Effector memory CD8-positive, alpha-beta T cell (primary cell): Measurements from ENCODE around the gene ASPDH.

Experiments used
- ATAC-seq: fragments of 150-1000 bp; cut with Tn5 transposase; replicated peaks from 2 replicates; pipeline ENCODE4 v1.10.0; 2021; ENCODE audit warnings: mild to moderate bottlenecking, moderate library complexity
- DNase-seq, 3 experiments: peaks; one replicate each; pipeline ENCODE4 v3.0.0; 2021
- H3K27ac Mint-ChIP-seq, 2 donors: one replicate each; pipeline ENCODE4 v1.8.0; 2022; ENCODE audit warnings: mild to moderate bottlenecking in 2 of 2, mixed read lengths in 2 of 2, moderate library complexity in 2 of 2
- H3K27me3 Mint-ChIP-seq, 2 donors: one replicate each; pipeline ENCODE4 v1.8.0; 2022; ENCODE audit warnings: mixed read lengths in 2 of 2
- H3K36me3 Mint-ChIP-seq: one replicate; pipeline ENCODE4 v1.8.0; 2022; ENCODE audit warnings: mild to moderate bottlenecking, moderate library complexity, mixed read lengths; ENCODE audit not compliant: insufficient read depth
- H3K4me1 Mint-ChIP-seq, 2 donors: one replicate each; pipeline ENCODE4 v1.8.0; 2022; ENCODE audit warnings: low read depth in 2 of 2, mixed read lengths in 2 of 2
- H3K4me3 Mint-ChIP-seq, 2 donors: one replicate each; pipeline ENCODE4 v1.8.0; 2022; ENCODE audit warnings: mild to moderate bottlenecking in 2 of 2, mixed read lengths in 2 of 2, moderate library complexity in 2 of 2
- H3K9me3 Mint-ChIP-seq, 2 donors: one replicate each; pipeline ENCODE4 v1.8.0; 2022; ENCODE audit warnings: mixed read lengths in 2 of 2

ASPDH gene

GRCh38 chr19:50492303-50493052 is 21.2 kb downstream of the ASPDH start:
- Mint-ChIP-seq H3K27ac (peak overlapping the region; percentile 1 to 80), H3K36me3 (peaks cover 11% of the 10 kb centered on the region), H3K27me3 (no peaks in the 10 kb centered on the region), H3K4me3 (peak overlapping the region in 1 of 2 donors; percentile 25), H3K4me1 (peaks cover 17 to 36% of the 10 kb centered on the region in 2 donors), H3K9me3 (no peaks in the 10 kb centered on the region)
- no peak for DNase-seq
- ATAC-seq, result peak; percentile 69

DNA sequence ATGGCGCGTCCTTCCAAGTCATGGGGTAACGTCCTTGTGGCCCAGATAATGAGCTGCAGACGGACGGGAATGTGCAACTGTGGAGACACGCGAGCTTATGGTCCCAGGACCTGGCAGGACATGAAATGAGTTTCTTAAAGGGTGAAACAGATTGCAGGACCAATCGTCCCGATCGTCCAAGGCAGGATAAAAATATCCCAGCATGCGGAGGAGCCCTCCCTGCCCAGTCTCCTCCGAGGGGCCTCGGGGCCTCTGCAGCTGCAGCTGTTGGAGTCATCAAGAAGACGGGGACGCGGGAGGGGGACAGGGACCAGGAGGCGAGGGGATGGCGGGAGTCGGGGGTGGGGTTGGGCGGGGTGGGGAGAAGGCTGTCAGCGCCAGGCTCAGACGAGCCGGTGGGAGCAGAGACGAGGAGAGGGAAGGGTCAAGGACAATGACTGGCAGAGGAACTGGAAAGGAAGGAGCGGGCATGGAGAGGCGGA is 22.7 kb downstream of the ASPDH start:
- no peaks in the 10 kb centered on the region for H3K9me3 Mint-ChIP-seq
- peaks cover 17 to 36% of the 10 kb centered on the region in 2 donors for H3K4me1 Mint-ChIP-seq
- H3K27ac Mint-ChIP-seq, result peak overlapping the region in 1 of 2 donors; percentile 80
- H3K27me3 Mint-ChIP-seq, result no peaks in the 10 kb centered on the region
- H3K36me3 Mint-ChIP-seq, result peaks cover 15% of the 10 kb centered on the region
- no peak for DNase-seq
- peak overlapping the region in 1 of 2 donors; percentile 26 for H3K4me3 Mint-ChIP-seq
- ATAC-seq, result no peak

- Mint-ChIP-seq H3K36me3 (peaks cover 18% of the 10 kb centered on the region), H3K27ac (peak overlapping the region in 1 of 2 donors; percentile 80), H3K27me3 (no peaks in the 10 kb centered on the region), H3K4me1 (peaks cover 17 to 36% of the 10 kb centered on the region in 2 donors), H3K4me3 (peak overlapping the region in 1 of 2 donors; percentile 26), H3K9me3 (no peaks in the 10 kb centered on the region)
- no peak for DNase-seq
- no peak for ATAC-seq
Measured at GRCh38 chr19:50490411-50490811, 23.3 kb downstream of the ASPDH start.

DNA sequence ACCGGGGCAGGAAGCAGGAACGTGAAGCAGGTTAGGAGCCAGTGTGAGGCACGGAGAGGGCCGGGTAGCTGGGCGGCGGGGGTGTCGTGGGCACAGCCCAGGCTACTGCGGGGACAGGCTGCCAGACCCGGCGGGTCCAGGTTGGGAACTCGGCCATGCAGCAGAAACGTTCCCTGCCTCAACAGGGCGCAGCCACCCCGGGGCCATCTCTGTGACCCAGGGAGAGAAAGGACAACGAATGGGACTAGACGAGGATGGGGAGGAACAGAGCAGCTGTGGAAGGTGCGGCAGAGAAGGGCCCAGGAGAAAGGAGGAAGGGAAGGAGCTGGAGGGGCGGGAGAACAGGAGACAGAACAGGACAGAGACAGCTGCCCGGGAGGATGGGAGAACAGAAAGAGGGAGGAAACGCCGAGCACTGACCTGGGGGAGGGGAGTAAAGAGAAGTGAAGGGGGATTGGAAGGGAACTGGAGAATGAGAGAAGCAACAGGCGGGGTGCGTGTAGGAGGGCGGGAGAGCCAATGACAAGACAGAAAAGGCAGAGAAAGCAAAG is 24.2 kb downstream of the ASPDH start:
- Mint-ChIP-seq H3K27ac (peak overlapping the region in 1 of 2 donors; percentile 39), H3K27me3 (no peaks in the 10 kb centered on the region), H3K4me3 (no peak overlapping the region), H3K4me1 (peaks cover 17 to 36% of the 10 kb centered on the region in 2 donors), H3K9me3 (no peaks in the 10 kb centered on the region), H3K36me3 (peaks cover 18% of the 10 kb centered on the region)
- no peak for ATAC-seq
- no peak for DNase-seq

DNA sequence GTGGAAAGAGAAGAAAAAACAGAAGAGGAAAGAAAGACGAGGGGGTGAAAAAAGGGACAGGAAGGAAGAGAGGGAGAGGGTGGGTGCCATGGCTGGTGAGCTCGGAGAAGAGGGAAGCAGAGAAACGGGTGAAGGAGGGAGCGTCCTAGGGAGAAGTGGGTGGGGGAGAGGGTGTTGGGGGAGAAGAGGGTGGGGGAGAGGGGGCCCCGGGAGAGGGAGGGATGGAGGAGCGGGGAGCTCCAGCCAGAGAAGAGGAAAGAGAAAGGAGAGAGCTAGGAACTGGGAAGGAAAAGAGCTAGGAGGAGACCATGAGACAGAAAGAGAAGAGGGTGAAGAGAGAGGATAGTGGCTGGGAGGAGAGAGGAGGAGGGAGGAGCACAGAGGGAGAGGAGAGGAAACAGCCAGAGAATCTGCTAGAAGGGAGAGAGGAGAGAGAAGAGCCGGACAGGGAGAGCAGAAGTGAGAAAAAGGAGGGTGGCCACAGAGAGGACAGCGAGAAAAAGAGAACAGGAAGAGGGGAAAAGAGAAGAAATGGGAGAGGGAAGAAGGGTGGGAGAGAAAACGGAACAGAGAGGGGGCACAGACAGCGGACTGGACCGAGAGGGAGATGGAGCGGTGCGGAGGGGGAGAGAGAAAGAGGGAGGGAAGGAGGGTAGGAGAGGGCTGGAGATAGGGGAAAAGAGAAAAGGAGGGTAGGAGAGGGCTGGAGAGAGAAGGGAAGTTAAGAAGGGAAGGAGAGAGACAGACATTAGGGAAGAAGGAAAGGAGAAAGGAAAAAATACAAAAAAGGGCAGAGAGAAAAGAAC is 25.1 kb downstream of the ASPDH start:
- H3K36me3 Mint-ChIP-seq, result peaks cover 28% of the 10 kb centered on the region
- H3K4me1 Mint-ChIP-seq, result peaks cover 17 to 36% of the 10 kb centered on the region in 2 donors
- ATAC-seq (no peak), DNase-seq (no peak)
- H3K4me3 Mint-ChIP-seq, result no peak overlapping the region
- no peaks in the 10 kb centered on the region for H3K27me3 Mint-ChIP-seq
- H3K9me3 Mint-ChIP-seq, result no peaks in the 10 kb centered on the region
- peak overlapping the region; percentile 4 to 39 for H3K27ac Mint-ChIP-seq

DNA sequence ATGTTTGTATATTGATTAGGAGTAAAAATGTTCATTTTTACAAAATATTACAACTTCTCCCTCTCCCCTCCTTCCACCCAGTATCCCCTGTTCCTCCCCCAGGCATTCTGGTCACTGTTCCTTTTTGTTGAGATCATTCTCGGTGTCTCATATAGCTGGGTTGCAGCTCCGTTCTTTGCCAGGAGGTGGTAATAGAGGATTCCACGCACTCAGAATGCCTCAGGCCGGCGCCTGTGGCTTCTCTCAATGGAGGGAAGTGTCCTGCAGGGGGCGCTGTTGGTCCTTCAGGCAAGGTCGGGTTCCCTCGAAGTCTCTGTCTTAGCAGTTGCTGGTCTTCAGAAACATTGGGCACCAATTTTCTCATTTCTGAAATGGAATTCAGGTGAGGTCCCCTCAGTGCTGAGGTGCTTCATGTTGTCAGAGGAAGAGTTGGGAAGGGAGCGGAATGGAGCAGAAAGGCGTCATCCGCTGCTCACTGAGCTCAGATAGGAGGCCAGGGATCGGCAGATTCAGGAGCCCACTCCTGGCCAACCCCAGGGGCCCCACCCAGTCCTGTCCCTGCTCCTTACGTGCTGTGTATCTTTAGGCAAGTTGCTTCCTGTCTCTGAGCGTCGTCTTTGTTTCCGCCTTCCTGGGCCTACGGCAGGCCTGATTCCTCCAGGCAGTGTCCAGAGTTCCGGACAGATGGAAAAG is 26.7 kb downstream of the ASPDH start:
- Mint-ChIP-seq H3K27ac (peak overlapping the region; percentile 27 to 31), H3K9me3 (no peaks in the 10 kb centered on the region), H3K4me3 (no peak overlapping the region), H3K4me1 (peaks cover 16 to 31% of the 10 kb centered on the region in 2 donors), H3K36me3 (peaks cover 37% of the 10 kb centered on the region), H3K27me3 (no peaks in the 10 kb centered on the region)
- no peak for ATAC-seq
- DNase-seq, result peak; percentile 31 to 41 (median 41)

GRCh38 chr19:50485284-50485955 is 28.3 kb downstream of the ASPDH start:
- no peaks in the 10 kb centered on the region for H3K9me3 Mint-ChIP-seq
- no peaks in the 10 kb centered on the region for H3K27me3 Mint-ChIP-seq
- H3K27ac Mint-ChIP-seq, result peak overlapping the region in 1 of 2 donors; percentile 80
- no peak overlapping the region for H3K4me3 Mint-ChIP-seq
- H3K36me3 Mint-ChIP-seq, result peaks cover 47% of the 10 kb centered on the region
- DNase-seq (no peak), ATAC-seq (no peak)
- peaks cover 9 to 18% of the 10 kb centered on the region in 2 donors for H3K4me1 Mint-ChIP-seq

DNA sequence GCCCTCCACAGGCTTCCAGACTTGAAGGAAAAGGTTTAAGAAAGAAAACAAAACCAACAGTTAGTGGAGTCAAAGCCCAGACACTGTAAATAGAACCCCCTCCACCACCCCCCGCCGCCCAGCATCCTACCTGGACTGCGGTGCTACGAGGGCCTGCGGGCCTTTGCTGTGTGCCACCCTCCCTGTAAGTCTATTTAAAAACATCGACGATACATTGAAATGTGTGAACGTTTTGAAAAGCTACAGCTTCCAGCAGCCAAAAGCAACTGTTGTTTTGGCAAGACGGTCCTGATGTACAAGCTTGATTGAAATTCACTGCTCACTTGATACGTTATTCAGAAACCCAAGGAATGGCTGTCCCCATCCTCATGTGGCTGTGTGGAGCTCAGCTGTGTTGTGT is 30.8 kb downstream of the ASPDH start:
- H3K4me1 Mint-ChIP-seq, result peaks cover 5 to 12% of the 10 kb centered on the region in 2 donors
- H3K4me3 Mint-ChIP-seq, result no peak overlapping the region
- H3K27me3 Mint-ChIP-seq, result no peaks in the 10 kb centered on the region
- DNase-seq (no peak), ATAC-seq (no peak)
- H3K27ac Mint-ChIP-seq, result no peak overlapping the region
- no peaks in the 10 kb centered on the region for H3K9me3 Mint-ChIP-seq
- peaks cover 49% of the 10 kb centered on the region for H3K36me3 Mint-ChIP-seq

- no peak for ATAC-seq
- peaks cover 10 to 16% of the 10 kb centered on the region in 2 donors for H3K4me1 Mint-ChIP-seq
- H3K9me3 Mint-ChIP-seq, result no peaks in the 10 kb centered on the region
- H3K27me3 Mint-ChIP-seq, result no peaks in the 10 kb centered on the region
- H3K27ac Mint-ChIP-seq, result no peak overlapping the region
- no peak for DNase-seq
- H3K36me3 Mint-ChIP-seq, result peaks cover 48% of the 10 kb centered on the region
- no peak overlapping the region for H3K4me3 Mint-ChIP-seq
Measured at GRCh38 chr19:50482271-50482855, 31.4 kb downstream of the ASPDH start.

DNA sequence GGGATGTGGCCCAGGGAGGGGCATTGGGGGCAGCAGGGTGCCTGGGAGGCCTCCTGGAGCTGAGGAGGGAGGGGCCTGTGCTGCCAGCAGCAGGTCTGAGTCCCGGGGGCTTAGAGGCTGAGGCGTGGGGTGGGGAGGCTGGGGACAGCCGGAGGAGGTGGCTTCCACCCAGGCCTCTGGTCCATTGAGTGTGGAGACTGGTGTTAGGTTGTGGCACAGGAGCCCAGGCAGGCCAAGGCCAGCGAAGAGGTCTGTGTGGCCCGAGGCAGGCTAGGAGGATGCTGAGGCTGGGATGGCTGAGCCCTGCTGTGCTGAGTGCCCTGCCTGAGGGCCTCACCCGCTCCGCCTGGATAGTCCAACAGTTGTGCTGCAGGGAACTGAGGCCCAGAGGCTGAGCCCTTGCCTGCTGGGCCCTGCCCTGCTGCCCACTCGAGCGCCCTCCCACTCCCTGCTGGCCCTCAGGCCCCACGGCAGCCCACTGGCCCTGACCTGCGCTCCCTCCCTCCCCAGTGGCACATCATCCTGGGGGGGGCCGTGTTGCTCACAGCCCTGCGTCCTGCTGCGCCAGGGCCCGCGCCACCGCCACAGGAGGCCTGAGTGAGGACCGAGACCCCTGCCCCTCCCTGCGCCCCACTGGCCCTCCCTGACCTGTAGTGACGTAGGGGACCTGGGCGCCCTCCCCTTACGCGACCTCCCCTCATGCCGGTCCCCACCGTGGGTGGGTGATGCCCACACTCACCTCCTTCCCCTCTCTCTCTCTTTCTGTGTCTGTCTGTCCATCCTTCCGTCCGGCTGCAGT is 32.2 kb downstream of the ASPDH start:
- no peak for DNase-seq
- peaks cover 15 to 22% of the 10 kb centered on the region in 2 donors for H3K4me1 Mint-ChIP-seq
- no peak overlapping the region for H3K4me3 Mint-ChIP-seq
- no peaks in the 10 kb centered on the region for H3K9me3 Mint-ChIP-seq
- peaks cover 51% of the 10 kb centered on the region for H3K36me3 Mint-ChIP-seq
- H3K27ac Mint-ChIP-seq, result peak overlapping the region; percentile 70 to 90
- ATAC-seq, result no peak
- no peaks in the 10 kb centered on the region for H3K27me3 Mint-ChIP-seq

GRCh38 chr19:50480281-50481111 is 33.2 kb downstream of the ASPDH start:
- H3K4me1 Mint-ChIP-seq, result peaks cover 22 to 27% of the 10 kb centered on the region in 2 donors
- DNase-seq, result no peak
- peaks cover 58% of the 10 kb centered on the region for H3K36me3 Mint-ChIP-seq
- peaks cover 0 to 1% of the 10 kb centered on the region in 2 donors for H3K9me3 Mint-ChIP-seq
- H3K4me3 Mint-ChIP-seq, result no peak overlapping the region
- peak overlapping the region; percentile 70 to 90 for H3K27ac Mint-ChIP-seq
- no peaks in the 10 kb centered on the region for H3K27me3 Mint-ChIP-seq
- no peak for ATAC-seq
